Thyroid gland (tissue), 4 donors: ENCODE results near the gene JPH2.

Experiments
- POLR2A ChIP-seq, 2 donors: fragments of 450-650 bp; IDR thresholded peaks; one replicate each; pipeline ENCODE4 v1.6.1; 2017; ENCODE audit warnings: antibody characterized with exemption in 2 of 2, mild to moderate bottlenecking in 2 of 2, moderate library complexity in 1 of 2
- TF ChIP-seq, protein P1 (sequence below), 6 experiments: fragments of 200-600 bp in 3 of 6; fragments of 450-650 bp in 3 of 6; sonication (generic) in 3 of 6; IDR thresholded peaks; one replicate each; pipeline ENCODE4 v1.5.1; 2016 to 2019; ENCODE audit warnings: antibody characterized with exemption in 6 of 6, mild to moderate bottlenecking in 2 of 6, inconsistent platforms in 1 of 6, moderate library complexity in 1 of 6

- TF ChIP-seq POLR2A (IDR thresholded peaks at IDR 0.05): no peak
- TF ChIP-seq, protein P1, sequence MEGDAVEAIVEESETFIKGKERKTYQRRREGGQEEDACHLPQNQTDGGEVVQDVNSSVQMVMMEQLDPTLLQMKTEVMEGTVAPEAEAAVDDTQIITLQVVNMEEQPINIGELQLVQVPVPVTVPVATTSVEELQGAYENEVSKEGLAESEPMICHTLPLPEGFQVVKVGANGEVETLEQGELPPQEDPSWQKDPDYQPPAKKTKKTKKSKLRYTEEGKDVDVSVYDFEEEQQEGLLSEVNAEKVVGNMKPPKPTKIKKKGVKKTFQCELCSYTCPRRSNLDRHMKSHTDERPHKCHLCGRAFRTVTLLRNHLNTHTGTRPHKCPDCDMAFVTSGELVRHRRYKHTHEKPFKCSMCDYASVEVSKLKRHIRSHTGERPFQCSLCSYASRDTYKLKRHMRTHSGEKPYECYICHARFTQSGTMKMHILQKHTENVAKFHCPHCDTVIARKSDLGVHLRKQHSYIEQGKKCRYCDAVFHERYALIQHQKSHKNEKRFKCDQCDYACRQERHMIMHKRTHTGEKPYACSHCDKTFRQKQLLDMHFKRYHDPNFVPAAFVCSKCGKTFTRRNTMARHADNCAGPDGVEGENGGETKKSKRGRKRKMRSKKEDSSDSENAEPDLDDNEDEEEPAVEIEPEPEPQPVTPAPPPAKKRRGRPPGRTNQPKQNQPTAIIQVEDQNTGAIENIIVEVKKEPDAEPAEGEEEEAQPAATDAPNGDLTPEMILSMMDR (IDR thresholded peaks at IDR 0.05): no peak
These were observed 56.9 kb downstream of the JPH2 start for GRCh38 chr20:44129911-44130718.
